MM.1S (cell line): ENCODE measurements around the gene KMT2E.

ENCODE experiments used
- DNase-seq: peaks from one replicate; pipeline ENCODE4 v3.0.0-alpha.2; 2015
- H2AFZ ChIP-seq: fragments of 300-600 bp; sonication (generic); 2 replicates; pipeline ENCODE4 v1.6.0; 2016; ENCODE audit warnings: antibody characterized with exemption, low read length
- H3F3A ChIP-seq: fragments of 300-600 bp; sonication (generic); 2 replicates; pipeline ENCODE4 v1.6.1; 2016; ENCODE audit warnings: mild to moderate bottlenecking, antibody characterized with exemption, low read length, moderate library complexity, mixed read lengths; ENCODE audit not compliant: insufficient read depth
- H3K27ac ChIP-seq: fragments of 300-600 bp; sonication (generic); 2 replicates; pipeline ENCODE4 v1.5.1; 2016; ENCODE audit warnings: mild to moderate bottlenecking, low read length
- H3K27me3 ChIP-seq: fragments of 300-600 bp; sonication (generic); replicated peaks from 2 replicates; pipeline ENCODE4 v1.6.0; 2016; ENCODE audit warnings: low read length; ENCODE audit not compliant: insufficient read depth
- H3K36me3 ChIP-seq: fragments of 300-600 bp; sonication (generic); replicated peaks from 2 replicates; pipeline ENCODE4 v1.6.1; 2016; ENCODE audit warnings: mild to moderate bottlenecking, low read length, mixed read lengths; ENCODE audit not compliant: insufficient read depth
- H3K4me1 ChIP-seq: fragments of 300-600 bp; sonication (generic); 2 replicates; pipeline ENCODE4 v1.6.1; 2016; ENCODE audit warnings: low read length, mixed read lengths
- H3K4me2 ChIP-seq: fragments of 300-600 bp; sonication (generic); 2 replicates; pipeline ENCODE4 v1.6.0; 2016; ENCODE audit warnings: low read depth, low read length
- H3K4me3 ChIP-seq: fragments of 300-600 bp; sonication (generic); 2 replicates; pipeline ENCODE4 v1.5.1; 2016; ENCODE audit warnings: low read length, mixed read lengths
- H3K79me2 ChIP-seq: fragments of 300-600 bp; sonication (generic); 2 replicates; pipeline ENCODE4 v1.6.1; 2016; ENCODE audit warnings: mixed run types, low read length, mixed read lengths
- H3K9ac ChIP-seq: fragments of 300-600 bp; sonication (generic); 2 replicates; pipeline ENCODE4 v1.6.1; 2016; ENCODE audit warnings: low read length, mixed read lengths
- H3K9me2 ChIP-seq: fragments of 300-600 bp; sonication (generic); replicated peaks from 2 replicates; pipeline ENCODE4 v1.6.1; 2016; ENCODE audit warnings: mild to moderate bottlenecking, low read length, mixed read lengths; ENCODE audit not compliant: insufficient read depth
- H3K9me3 ChIP-seq: fragments of 300-600 bp; sonication (generic); replicated peaks from 2 replicates; pipeline ENCODE4 v1.6.1; 2016; ENCODE audit warnings: mild to moderate bottlenecking, low read length, mixed read lengths; ENCODE audit not compliant: insufficient read depth
- H4K20me1 ChIP-seq: fragments of 300-600 bp; sonication (generic); 2 replicates; pipeline ENCODE4 v1.6.1; 2016; ENCODE audit warnings: mild to moderate bottlenecking, low read length, moderate library complexity, mixed read lengths; ENCODE audit not compliant: insufficient read depth
- CTCF ChIP-seq: fragments of 300-600 bp; sonication (generic); IDR thresholded peaks from 2 replicates; pipeline ENCODE4 v1.5.1; 2016; ENCODE audit warnings: antibody characterized with exemption, low read length, mixed read lengths
- EZH2 ChIP-seq: fragments of 300-600 bp; sonication (generic); optimal IDR thresholded peaks from 2 replicates; pipeline ENCODE3; 2017; ENCODE audit warnings: low read depth, mild to moderate bottlenecking, antibody characterized with exemption, low read length, mixed read lengths
- EZH2phosphoT487 ChIP-seq: fragments of 300-600 bp; sonication (generic); IDR thresholded peaks from 2 replicates; pipeline ENCODE4 v1.6.1; 2018; ENCODE audit warnings: antibody characterized with exemption, low read length

The KMT2E gene

DNA sequence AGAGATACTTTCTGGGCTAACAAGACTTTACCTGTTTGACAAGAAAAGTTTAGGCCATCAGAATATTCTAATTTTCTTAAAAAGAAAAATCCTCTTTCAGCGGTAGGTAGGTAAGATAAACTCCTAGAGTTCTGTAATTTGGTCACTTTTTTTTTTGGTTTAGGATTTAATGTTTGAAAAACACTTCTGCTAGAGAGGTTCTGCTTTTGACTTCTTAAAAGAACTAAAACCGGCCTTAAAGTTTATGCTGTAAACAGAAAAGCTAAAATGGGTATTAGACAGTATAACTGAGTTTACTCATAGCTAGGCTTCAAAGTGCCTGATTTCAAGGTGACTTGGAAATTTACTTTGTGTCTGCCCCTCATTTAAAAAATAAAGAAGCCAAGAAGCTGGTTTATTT, 21.7 kb upstream of the KMT2E start:
- peaks cover 21% of the 10 kb centered on the region; the same call in 1 of the 2 replicates for H4K20me1 ChIP-seq
- H3K27me3 ChIP-seq: no peaks in the 10 kb centered on the region
- H3K4me3 ChIP-seq: no peak overlapping the region
- TF ChIP-seq CTCF (no peak), EZH2 (no peak), EZH2phosphoT487 (no peak)
- H3K4me2 ChIP-seq: no peak overlapping the region
- no peak overlapping the region for H2AFZ ChIP-seq
- H3K79me2 ChIP-seq: no peaks in the 10 kb centered on the region
- peaks cover 4% of the 10 kb centered on the region for H3K36me3 ChIP-seq
- H3K9me3 ChIP-seq: no peaks in the 10 kb centered on the region
- H3K9ac ChIP-seq: no peak overlapping the region
- 0 out of 2 replicates have a peak, but pooled peaks cover 6% of the 10 kb centered on the region for H3K4me1 ChIP-seq
- H3K9me2 ChIP-seq: no peaks in the 10 kb centered on the region
- no peak overlapping the region for H3K27ac ChIP-seq
- H3F3A ChIP-seq: 0 out of 2 replicates have a peak, but pooled peaks cover 3% of the 10 kb centered on the region
- DNase-seq: no peak

GRCh38 chr7:104993217-104993862, 20.7 kb upstream of the KMT2E start:
- no peak for TF ChIP-seq EZH2
- no peak for TF ChIP-seq CTCF
- no peak for TF ChIP-seq EZH2phosphoT487
- H3K9me3 ChIP-seq: no peaks in the 10 kb centered on the region
- no peaks in the 10 kb centered on the region for H3K9me2 ChIP-seq
- 0 out of 2 replicates have a peak, but pooled peaks cover 3% of the 10 kb centered on the region for H3F3A ChIP-seq
- H3K9ac ChIP-seq: no peak overlapping the region
- no peak overlapping the region for H3K27ac ChIP-seq
- H3K4me3 ChIP-seq: no peak overlapping the region
- no peaks in the 10 kb centered on the region for H3K79me2 ChIP-seq
- no peak overlapping the region for H3K4me2 ChIP-seq
- peaks cover 4% of the 10 kb centered on the region for H3K36me3 ChIP-seq
- 0 out of 2 replicates have a peak, but pooled peaks cover 7% of the 10 kb centered on the region for H3K4me1 ChIP-seq
- peaks cover 26% of the 10 kb centered on the region for H4K20me1 ChIP-seq
- no peak overlapping the region for H2AFZ ChIP-seq
- no peak for DNase-seq
- H3K27me3 ChIP-seq: no peaks in the 10 kb centered on the region

- Histone ChIP-seq H3K9ac (no peak overlapping the region), H3K9me2 (no peaks in the 10 kb centered on the region), H3K27ac (no peak overlapping the region), H3K4me3 (no peak overlapping the region), H4K20me1 (peaks cover 60% of the 10 kb centered on the region), H3K27me3 (no peaks in the 10 kb centered on the region), H2AFZ (no peak overlapping the region), H3K4me1 (peaks cover 15% of the 10 kb centered on the region; the same call in 1 of the 2 replicates), H3K79me2 (no peaks in the 10 kb centered on the region), H3F3A (peaks cover 4% of the 10 kb centered on the region; the same call in 1 of the 2 replicates), H3K4me2 (no peak overlapping the region), H3K9me3 (no peaks in the 10 kb centered on the region), H3K36me3 (peaks cover 5% of the 10 kb centered on the region; the same call in 1 of the 2 replicates)
- TF ChIP-seq EZH2phosphoT487 (no peak), EZH2 (no peak), CTCF (no peak)
- DNase-seq: no peak
These were observed 15.8 kb upstream of the KMT2E start for GRCh38 chr7:104998040-104998752.
